Measurements from ENCODE around the gene MATR3. TPM values are rescaled to one million over a fixed set of nuclear protein-coding genes. Genes with fewer than 3 reads are reported as not detected.
A peak's percentile ranks its signal among the peaks of the same experiment; 100 is the strongest.

MATR3 gene
- total RNA-seq, 1 donor from 2014 or later: 235 TPM

GRCh38 chr5:139374909-139375308, 81.4 kb downstream of the MATR3 start:
- Mint-ChIP-seq H3K36me3 (ENCODE audit: low read depth, unreplicated experiment) (peaks cover 24% of the 10 kb centered on the region), H3K4me3 (ENCODE audit: unreplicated experiment) (no peak overlapping the region), H3K27ac (ENCODE audit: unreplicated experiment) (no peak overlapping the region), H3K9me3 (ENCODE audit: unreplicated experiment) (no peaks in the 10 kb centered on the region), H3K4me1 (ENCODE audit: unreplicated experiment) (peaks cover 13% of the 10 kb centered on the region), H3K27me3 (ENCODE audit: unreplicated experiment) (peaks cover 8% of the 10 kb centered on the region)
- TF ChIP-seq, protein P1, sequence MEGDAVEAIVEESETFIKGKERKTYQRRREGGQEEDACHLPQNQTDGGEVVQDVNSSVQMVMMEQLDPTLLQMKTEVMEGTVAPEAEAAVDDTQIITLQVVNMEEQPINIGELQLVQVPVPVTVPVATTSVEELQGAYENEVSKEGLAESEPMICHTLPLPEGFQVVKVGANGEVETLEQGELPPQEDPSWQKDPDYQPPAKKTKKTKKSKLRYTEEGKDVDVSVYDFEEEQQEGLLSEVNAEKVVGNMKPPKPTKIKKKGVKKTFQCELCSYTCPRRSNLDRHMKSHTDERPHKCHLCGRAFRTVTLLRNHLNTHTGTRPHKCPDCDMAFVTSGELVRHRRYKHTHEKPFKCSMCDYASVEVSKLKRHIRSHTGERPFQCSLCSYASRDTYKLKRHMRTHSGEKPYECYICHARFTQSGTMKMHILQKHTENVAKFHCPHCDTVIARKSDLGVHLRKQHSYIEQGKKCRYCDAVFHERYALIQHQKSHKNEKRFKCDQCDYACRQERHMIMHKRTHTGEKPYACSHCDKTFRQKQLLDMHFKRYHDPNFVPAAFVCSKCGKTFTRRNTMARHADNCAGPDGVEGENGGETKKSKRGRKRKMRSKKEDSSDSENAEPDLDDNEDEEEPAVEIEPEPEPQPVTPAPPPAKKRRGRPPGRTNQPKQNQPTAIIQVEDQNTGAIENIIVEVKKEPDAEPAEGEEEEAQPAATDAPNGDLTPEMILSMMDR (IDR thresholded peaks at IDR 0.05; ENCODE audit: unreplicated experiment): no peak
- no peak for DNase-seq (ENCODE audit: low spot score)

DNA sequence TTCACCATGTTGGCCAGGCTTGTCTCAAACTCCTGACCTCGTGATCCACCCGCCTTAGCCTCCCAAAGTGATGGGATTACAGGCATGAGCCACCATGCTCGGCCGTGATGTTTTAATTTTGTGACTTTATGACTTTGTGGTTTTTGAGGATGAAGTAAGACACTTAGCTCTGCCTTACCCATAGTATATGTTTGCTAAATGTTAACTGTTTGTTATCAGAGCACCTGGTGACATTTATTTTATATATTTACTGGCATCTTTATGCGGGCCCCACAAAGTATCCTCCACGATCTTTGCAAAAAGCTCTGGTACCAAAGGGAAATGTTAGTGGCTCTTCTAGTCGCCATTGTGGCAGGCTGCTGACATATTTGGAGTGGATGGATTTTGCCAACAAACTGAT, 82.8 kb downstream of the MATR3 start:
- H3K36me3 Mint-ChIP-seq (ENCODE audit: low read depth, unreplicated experiment): peaks cover 24% of the 10 kb centered on the region
- no peaks in the 10 kb centered on the region for H3K9me3 Mint-ChIP-seq (ENCODE audit: unreplicated experiment)
- no peak overlapping the region for H3K4me3 Mint-ChIP-seq (ENCODE audit: unreplicated experiment)
- H3K27ac Mint-ChIP-seq (ENCODE audit: unreplicated experiment): peak overlapping the region; percentile 7
- peaks cover 11% of the 10 kb centered on the region for H3K27me3 Mint-ChIP-seq (ENCODE audit: unreplicated experiment)
- H3K4me1 Mint-ChIP-seq (ENCODE audit: unreplicated experiment): peaks cover 12% of the 10 kb centered on the region
- no peak for DNase-seq (ENCODE audit: low spot score)
- TF ChIP-seq, protein P1 (IDR thresholded peaks at IDR 0.05; ENCODE audit: unreplicated experiment): no peak

DNA sequence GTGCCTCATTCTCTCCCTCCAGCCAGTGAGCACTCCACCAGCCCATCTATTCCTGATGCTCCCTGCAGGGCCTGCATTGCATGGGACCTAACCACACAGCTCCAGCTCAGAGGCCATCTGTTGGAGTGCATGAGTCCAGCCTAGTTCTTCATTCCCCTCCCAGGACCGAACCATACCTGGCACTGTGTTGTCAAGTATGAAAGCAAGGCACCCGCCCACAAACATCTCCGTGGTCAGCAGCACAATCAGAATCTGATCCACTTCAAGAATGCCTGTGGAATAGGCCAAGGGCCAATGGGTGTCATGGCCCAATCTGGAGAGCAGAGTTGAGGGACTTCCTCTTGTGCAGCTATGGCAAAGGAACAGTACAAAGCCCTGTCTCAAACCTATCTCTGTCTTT, 83.7 kb downstream of the MATR3 start:
- H3K4me3 Mint-ChIP-seq (ENCODE audit: unreplicated experiment): no peak overlapping the region

DNA sequence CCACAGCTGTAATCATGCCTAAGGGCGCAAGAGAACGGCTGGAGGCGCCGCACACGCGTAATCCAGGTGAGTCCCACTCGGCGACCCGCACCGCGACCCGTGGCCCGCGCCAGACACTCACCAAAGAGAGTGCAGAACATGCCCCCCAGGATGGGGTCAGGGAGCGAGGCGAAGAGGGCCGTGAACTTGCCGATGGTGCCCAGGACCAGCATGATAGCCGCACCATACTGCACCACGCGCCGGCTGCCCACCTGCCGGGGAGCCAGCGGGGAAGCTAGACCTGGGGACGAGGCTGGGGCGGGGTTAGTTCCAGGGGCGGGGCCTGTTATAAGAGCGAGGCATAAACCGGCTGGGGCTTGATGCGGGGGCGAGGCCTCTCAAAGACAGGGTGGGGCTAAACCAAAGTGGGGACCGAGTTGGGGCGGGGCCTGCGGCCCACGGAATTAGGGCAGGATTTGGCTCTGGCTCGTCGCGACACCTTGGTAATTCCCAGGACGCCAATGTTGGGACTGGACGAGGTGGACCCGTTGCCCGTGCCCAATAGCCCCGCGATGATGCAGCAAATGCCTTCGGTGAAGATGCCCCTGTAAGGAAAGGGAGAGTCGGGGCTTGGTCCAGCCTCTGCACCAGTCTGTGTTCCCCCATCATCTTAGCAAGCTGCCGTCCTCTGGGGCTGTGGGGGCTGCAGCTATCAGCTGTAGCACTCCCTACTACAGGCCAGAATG, 84.7 kb downstream of the MATR3 start:
- no peak overlapping the region for H3K27ac Mint-ChIP-seq (ENCODE audit: unreplicated experiment)
- no peak overlapping the region for H3K4me3 Mint-ChIP-seq (ENCODE audit: unreplicated experiment)
- H3K9me3 Mint-ChIP-seq (ENCODE audit: unreplicated experiment): no peaks in the 10 kb centered on the region
- peaks cover 11% of the 10 kb centered on the region for H3K27me3 Mint-ChIP-seq (ENCODE audit: unreplicated experiment)
- no peak for DNase-seq (ENCODE audit: low spot score)
- peaks cover 12% of the 10 kb centered on the region for H3K4me1 Mint-ChIP-seq (ENCODE audit: unreplicated experiment)
- TF ChIP-seq, protein P1 (IDR thresholded peaks at IDR 0.05; ENCODE audit: unreplicated experiment): no peak
- H3K36me3 Mint-ChIP-seq (ENCODE audit: low read depth, unreplicated experiment): peaks cover 17% of the 10 kb centered on the region

More for the DNA sequence above, 83.7 kb downstream of the MATR3 start:
- Mint-ChIP-seq H3K4me1 (ENCODE audit: unreplicated experiment) (peaks cover 12% of the 10 kb centered on the region), H3K27me3 (ENCODE audit: unreplicated experiment) (peaks cover 11% of the 10 kb centered on the region), H3K36me3 (ENCODE audit: low read depth, unreplicated experiment) (peaks cover 18% of the 10 kb centered on the region), H3K27ac (ENCODE audit: unreplicated experiment) (no peak overlapping the region), H3K9me3 (ENCODE audit: unreplicated experiment) (no peaks in the 10 kb centered on the region)
- DNase-seq (ENCODE audit: low spot score): no peak
- TF ChIP-seq, protein P1 (IDR thresholded peaks at IDR 0.05; ENCODE audit: unreplicated experiment): no peak

DNA sequence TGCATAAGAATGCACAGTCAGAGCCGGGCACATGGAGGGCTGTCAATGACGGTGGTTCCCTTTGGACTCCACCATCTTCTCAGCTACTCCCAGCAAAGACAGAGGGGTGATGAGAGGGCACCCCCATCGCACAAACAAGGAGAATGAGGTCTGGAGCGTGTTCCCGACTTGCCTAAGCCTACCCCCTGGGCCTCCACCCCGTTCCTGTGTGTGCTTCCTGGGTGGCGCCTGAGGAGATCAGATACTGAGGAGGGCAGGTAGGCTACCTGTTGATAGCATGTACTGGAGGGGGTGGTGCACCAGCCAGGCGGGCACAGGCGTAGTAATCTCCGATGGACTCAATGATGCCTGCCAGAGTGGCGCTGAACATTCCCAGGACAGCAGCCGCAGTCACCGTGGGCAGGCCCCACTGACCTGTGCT, 85.4 kb downstream of the MATR3 start:
- H3K36me3 Mint-ChIP-seq (ENCODE audit: low read depth, unreplicated experiment): peaks cover 10% of the 10 kb centered on the region
- H3K27me3 Mint-ChIP-seq (ENCODE audit: unreplicated experiment): peaks cover 8% of the 10 kb centered on the region
- no peak overlapping the region for H3K4me3 Mint-ChIP-seq (ENCODE audit: unreplicated experiment)

More for the DNA sequence above, 85.4 kb downstream of the MATR3 start:
- H3K9me3 Mint-ChIP-seq (ENCODE audit: unreplicated experiment): no peaks in the 10 kb centered on the region
- TF ChIP-seq, protein P1 (IDR thresholded peaks at IDR 0.05; ENCODE audit: unreplicated experiment): no peak
- DNase-seq (ENCODE audit: low spot score): no peak
- H3K27ac Mint-ChIP-seq (ENCODE audit: unreplicated experiment): no peak overlapping the region
- peaks cover 9% of the 10 kb centered on the region for H3K4me1 Mint-ChIP-seq (ENCODE audit: unreplicated experiment)
